C4-2B (cell line): Measurements from ENCODE around the gene PRUNE2.

ENCODE experiments used
- H3K27ac ChIP-seq: fragments of 450-650 bp; 2 replicates; pipeline ENCODE4 v1.5.1; 2017
- CTCF ChIP-seq: fragments of 450-650 bp; conservative IDR thresholded peaks from 2 replicates; pipeline ENCODE4 v1.5.1; 2017; ENCODE audit warnings: mild to moderate bottlenecking
- ZFX ChIP-seq: fragments of 450-650 bp; IDR thresholded peaks from 2 replicates; pipeline ENCODE4 v1.6.1; 2017

PRUNE2 gene

GRCh38 chr9:76629205-76629990 lies 276.5 kb downstream of the PRUNE2 start:
- no peak overlapping the region for H3K27ac ChIP-seq
- no peak for TF ChIP-seq ZFX
- no peak for TF ChIP-seq CTCF

- no peak for TF ChIP-seq ZFX
- TF ChIP-seq CTCF, result no peak
- no peak overlapping the region for H3K27ac ChIP-seq
These were observed 277.8 kb downstream of the PRUNE2 start for GRCh38 chr9:76628155-76628554.

GRCh38 chr9:76626980-76627379 lies 278.9 kb downstream of the PRUNE2 start:
- no peak overlapping the region for H3K27ac ChIP-seq
- TF ChIP-seq ZFX (no peak), CTCF (no peak)

- TF ChIP-seq ZFX, result no peak
- TF ChIP-seq CTCF, result no peak
- H3K27ac ChIP-seq, result no peak overlapping the region
These were observed 279.8 kb downstream of the PRUNE2 start for GRCh38 chr9:76626141-76626540.

- no peak overlapping the region for H3K27ac ChIP-seq
- TF ChIP-seq CTCF, result no peak
- TF ChIP-seq ZFX, result no peak
These were observed 281.4 kb downstream of the PRUNE2 start for GRCh38 chr9:76624391-76625048.

GRCh38 chr9:76620996-76621395 lies 284.9 kb downstream of the PRUNE2 start:
- TF ChIP-seq ZFX (no peak), CTCF (no peak)
- H3K27ac ChIP-seq, result no peak overlapping the region

GRCh38 chr9:76620581-76620980 lies 285.3 kb downstream of the PRUNE2 start:
- no peak overlapping the region for H3K27ac ChIP-seq
- TF ChIP-seq CTCF (no peak), ZFX (no peak)
